Osteocyte (in vitro differentiated cells): ENCODE data around the gene LRRC26. TPM values are rescaled to one million over a fixed set of nuclear protein-coding genes. Genes with fewer than 3 reads are reported as not detected.

Experiments used
- DNase-seq: peaks from one replicate; pipeline ENCODE4 v3.0.0; 2021; ENCODE audit warnings: mixed read lengths; ENCODE audit not compliant: unreplicated experiment; ENCODE audit errors: extremely low spot score
- H3K27ac Mint-ChIP-seq: one replicate; pipeline ENCODE4 v1.8.0; 2021; ENCODE audit warnings: mild to moderate bottlenecking, mixed read lengths; ENCODE audit not compliant: unreplicated experiment
- H3K27me3 Mint-ChIP-seq: one replicate; pipeline ENCODE4 v1.8.0; 2021; ENCODE audit warnings: mixed read lengths; ENCODE audit not compliant: unreplicated experiment
- H3K36me3 Mint-ChIP-seq: one replicate; pipeline ENCODE4 v1.8.0; 2021; ENCODE audit warnings: mixed read lengths; ENCODE audit not compliant: unreplicated experiment
- H3K4me1 Mint-ChIP-seq: one replicate; pipeline ENCODE4 v1.8.0; 2021; ENCODE audit warnings: mixed read lengths; ENCODE audit not compliant: unreplicated experiment
- H3K4me3 Mint-ChIP-seq: one replicate; pipeline ENCODE4 v1.8.0; 2021; ENCODE audit warnings: mild to moderate bottlenecking, moderate library complexity, mixed read lengths; ENCODE audit not compliant: unreplicated experiment
- H3K9me3 Mint-ChIP-seq: one replicate; pipeline ENCODE4 v1.8.0; 2021; ENCODE audit warnings: mixed read lengths; ENCODE audit not compliant: unreplicated experiment
- total RNA-seq: library from RNA; stranded (reverse); gene quantifications from 2 replicates; pipeline ENCODE4 v1.2.1, GENCODE V29; 2021
- TF ChIP-seq, protein P1 (sequence below): fragments of 200-600 bp; sonication (generic); IDR thresholded peaks from 2 replicates; pipeline ENCODE4 v1.5.0; 2021; ENCODE audit warnings: antibody characterized with exemption, mild to moderate bottlenecking, moderate library complexity

LRRC26 gene
- total RNA-seq, 1 donor from 2014 or later, result not detected

DNA sequence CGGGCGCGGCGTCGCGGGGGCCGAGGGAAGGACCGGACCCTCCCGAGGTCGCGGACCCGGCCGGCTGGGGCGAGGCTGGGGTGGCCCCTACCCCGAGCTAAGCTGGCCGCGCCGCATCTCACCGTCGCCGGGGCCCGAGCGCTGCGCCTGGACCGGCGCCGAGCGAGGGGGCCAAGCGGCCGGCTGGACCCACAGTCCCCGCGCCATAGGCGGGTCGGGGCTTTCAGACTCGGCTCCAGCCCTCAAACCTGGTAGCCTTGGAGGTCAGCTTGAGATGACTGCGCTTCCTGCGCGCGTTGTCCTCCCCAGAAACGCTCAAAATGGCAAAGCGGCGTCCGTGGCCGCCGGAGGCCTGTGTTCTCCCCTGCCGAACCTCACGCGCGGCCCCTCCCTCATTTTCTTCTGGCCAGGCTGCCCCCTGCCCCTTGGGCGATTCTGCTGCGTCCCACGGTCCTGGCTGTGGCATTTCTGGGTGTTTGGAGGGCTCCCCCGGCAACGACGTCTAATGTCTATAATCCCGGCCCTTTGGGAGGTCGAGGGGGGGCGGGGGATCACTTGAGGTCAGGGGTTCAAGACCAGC is 39.6 kb downstream of the LRRC26 start:
- H3K27ac Mint-ChIP-seq, result peak overlapping the region; percentile 38

DNA sequence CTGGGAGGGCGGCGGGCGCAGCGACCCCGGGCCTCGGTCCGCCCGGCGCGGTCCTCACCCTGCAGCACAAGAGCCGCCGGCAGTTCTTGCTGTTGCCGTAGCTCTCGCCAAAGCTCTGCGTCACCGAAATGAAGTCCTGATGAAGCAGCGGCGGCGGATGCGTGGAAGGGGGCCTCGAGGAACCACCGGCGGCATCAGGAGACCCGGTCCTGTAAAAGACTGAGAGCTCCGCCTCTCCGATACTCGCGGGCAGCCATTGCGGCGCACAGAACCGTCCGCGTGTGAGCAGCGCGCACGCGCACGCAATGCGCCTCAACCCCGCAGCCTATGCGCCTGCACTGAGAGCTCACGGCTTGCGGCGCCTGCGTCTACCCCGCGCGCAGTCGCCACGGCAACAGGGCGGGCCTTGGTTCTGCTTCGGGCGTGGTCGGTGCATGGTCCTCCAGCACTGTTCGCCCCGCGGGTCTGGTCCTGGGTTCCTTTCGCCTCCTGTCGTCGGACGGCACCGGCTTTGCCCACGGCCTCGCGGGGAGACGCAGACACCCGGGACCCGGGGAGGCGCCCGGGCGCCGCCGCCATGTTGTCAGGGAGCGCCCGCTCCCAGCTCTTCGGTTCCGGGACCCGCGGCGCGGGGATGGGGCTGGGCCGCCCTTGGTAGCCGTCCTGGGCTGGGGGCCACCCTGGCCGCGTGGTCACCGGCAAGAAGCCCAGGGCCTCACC is 40.2 kb downstream of the LRRC26 start:
- DNase-seq, result peak; percentile 97
- H3K4me1 Mint-ChIP-seq, result peaks cover 25% of the 10 kb centered on the region
- H3K36me3 Mint-ChIP-seq, result no peaks in the 10 kb centered on the region
- H3K4me3 Mint-ChIP-seq, result peak overlapping the region; percentile 82
- H3K27me3 Mint-ChIP-seq, result peaks cover 2% of the 10 kb centered on the region
- TF ChIP-seq, protein P1, sequence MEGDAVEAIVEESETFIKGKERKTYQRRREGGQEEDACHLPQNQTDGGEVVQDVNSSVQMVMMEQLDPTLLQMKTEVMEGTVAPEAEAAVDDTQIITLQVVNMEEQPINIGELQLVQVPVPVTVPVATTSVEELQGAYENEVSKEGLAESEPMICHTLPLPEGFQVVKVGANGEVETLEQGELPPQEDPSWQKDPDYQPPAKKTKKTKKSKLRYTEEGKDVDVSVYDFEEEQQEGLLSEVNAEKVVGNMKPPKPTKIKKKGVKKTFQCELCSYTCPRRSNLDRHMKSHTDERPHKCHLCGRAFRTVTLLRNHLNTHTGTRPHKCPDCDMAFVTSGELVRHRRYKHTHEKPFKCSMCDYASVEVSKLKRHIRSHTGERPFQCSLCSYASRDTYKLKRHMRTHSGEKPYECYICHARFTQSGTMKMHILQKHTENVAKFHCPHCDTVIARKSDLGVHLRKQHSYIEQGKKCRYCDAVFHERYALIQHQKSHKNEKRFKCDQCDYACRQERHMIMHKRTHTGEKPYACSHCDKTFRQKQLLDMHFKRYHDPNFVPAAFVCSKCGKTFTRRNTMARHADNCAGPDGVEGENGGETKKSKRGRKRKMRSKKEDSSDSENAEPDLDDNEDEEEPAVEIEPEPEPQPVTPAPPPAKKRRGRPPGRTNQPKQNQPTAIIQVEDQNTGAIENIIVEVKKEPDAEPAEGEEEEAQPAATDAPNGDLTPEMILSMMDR, result no peak
- H3K9me3 Mint-ChIP-seq, result no peaks in the 10 kb centered on the region
- H3K27ac Mint-ChIP-seq, result peak overlapping the region; percentile 73

More for the DNA sequence above, 39.6 kb downstream of the LRRC26 start:
- peak; percentile 80 for DNase-seq
- H3K4me3 Mint-ChIP-seq, result peak overlapping the region; percentile 77
- peaks cover 2% of the 10 kb centered on the region for H3K27me3 Mint-ChIP-seq
- H3K4me1 Mint-ChIP-seq, result peaks cover 25% of the 10 kb centered on the region
- no peaks in the 10 kb centered on the region for H3K36me3 Mint-ChIP-seq
- H3K9me3 Mint-ChIP-seq, result no peaks in the 10 kb centered on the region
- TF ChIP-seq, protein P1, result no peak

DNA sequence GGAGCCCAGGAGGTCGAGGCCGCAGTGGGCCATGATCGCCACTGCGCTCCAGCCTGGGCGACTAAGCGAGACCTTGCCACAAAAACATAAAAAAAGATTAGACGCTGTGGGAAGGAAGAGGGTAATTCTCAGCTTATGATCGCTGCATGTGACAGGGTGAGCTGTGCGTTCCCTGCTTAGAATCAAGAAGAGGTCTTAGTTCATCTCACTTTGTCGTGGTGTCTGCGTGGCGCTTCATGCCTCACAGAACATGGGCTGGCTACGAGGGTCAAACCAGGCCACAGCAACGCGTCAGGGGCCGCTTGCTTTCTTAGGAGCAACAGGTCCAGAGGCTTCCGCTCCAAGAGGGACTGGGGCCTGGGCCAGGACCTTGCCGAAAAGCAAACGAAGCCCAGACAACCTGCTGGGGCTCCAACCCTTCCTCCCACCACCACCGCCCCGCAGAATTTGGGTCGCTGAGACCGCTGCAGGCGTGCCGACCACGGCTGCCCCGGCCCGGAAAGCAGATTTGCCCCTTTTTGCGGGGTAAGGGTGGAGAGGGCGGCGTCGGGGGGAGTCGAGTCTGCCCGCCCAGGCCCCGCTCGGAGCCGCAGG is 40.9 kb downstream of the LRRC26 start:
- Mint-ChIP-seq H3K9me3 (no peaks in the 10 kb centered on the region), H3K4me3 (peak overlapping the region; percentile 82), H3K4me1 (peaks cover 25% of the 10 kb centered on the region), H3K27me3 (peaks cover 2% of the 10 kb centered on the region), H3K36me3 (no peaks in the 10 kb centered on the region), H3K27ac (peak overlapping the region; percentile 70)
- TF ChIP-seq, protein P1, result no peak
- no peak for DNase-seq

DNA sequence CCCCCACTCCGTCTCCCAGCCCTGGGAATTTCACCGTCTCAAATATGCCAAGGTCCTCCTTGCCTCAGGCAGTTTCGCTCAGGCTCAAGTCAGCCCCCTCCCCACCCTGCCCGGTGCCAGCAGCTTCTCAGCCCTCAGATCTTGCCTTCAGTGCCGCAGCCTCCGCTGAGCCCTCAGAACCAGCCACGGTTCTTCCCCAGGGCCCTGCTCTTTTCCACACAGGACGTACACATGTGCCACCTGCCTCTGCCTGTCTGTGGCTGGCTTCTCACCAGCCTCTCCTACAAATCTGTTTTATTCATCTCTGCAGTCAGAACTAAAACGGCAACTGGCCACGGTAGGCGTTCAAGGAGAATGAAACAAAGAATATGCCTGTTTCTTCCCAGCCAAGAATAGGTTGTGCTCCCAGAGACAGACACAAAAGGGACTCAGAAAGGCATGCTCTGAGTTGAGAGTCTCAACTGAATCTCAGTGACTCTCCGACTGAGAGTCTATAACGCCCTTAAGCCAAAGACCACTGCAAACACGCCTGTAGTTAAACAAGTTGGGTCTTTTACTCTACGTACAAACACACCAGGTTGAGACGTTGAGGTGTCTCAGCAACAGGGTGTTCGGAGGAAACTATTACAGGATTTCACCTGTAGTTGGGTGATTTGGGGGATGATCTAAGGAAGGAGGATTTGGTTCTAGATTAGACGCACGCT is 41.5 kb downstream of the LRRC26 start:
- no peaks in the 10 kb centered on the region for H3K36me3 Mint-ChIP-seq
- peak overlapping the region; percentile 82 for H3K4me3 Mint-ChIP-seq
- peak overlapping the region; percentile 70 for H3K27ac Mint-ChIP-seq
- H3K9me3 Mint-ChIP-seq, result no peaks in the 10 kb centered on the region
- no peak for DNase-seq
- peaks cover 25% of the 10 kb centered on the region for H3K4me1 Mint-ChIP-seq
- TF ChIP-seq, protein P1, result no peak
- H3K27me3 Mint-ChIP-seq, result peaks cover 2% of the 10 kb centered on the region
